ENCODE data around the gene ABCA3.
"Not testable (repeated sequence)": the region's sequence is repeated elsewhere in the genome, so short reads cannot be mapped to it uniquely, and the experiment has no call there.

Gene ABCA3

GRCh38 chr16:2278956-2279800 is 61.4 kb downstream of the ABCA3 start:
- no peak for DNase-seq

GRCh38 chr16:2278272-2278608 is 62.3 kb downstream of the ABCA3 start:
- DNase-seq = no peak

GRCh38 chr16:2277466-2278271 is 62.9 kb downstream of the ABCA3 start:
- DNase-seq = no peak

GRCh38 chr16:2276368-2277195 is 63.9 kb downstream of the ABCA3 start:
- no peak for DNase-seq

GRCh38 chr16:2275476-2276367 is 64.8 kb downstream of the ABCA3 start:
- DNase-seq = no peak

GRCh38 chr16:2273931-2274330 is 66.6 kb downstream of the ABCA3 start:
- no peak for DNase-seq

- DNase-seq = no peak
Measured at GRCh38 chr16:2273484-2273883, 67.0 kb downstream of the ABCA3 start.

GRCh38 chr16:2271848-2272461 is 68.6 kb downstream of the ABCA3 start:
- DNase-seq = no peak

GRCh38 chr16:2270588-2271470 is 69.7 kb downstream of the ABCA3 start:
- DNase-seq = no peak

- no peak for DNase-seq
Measured at GRCh38 chr16:2270070-2270462, 70.5 kb downstream of the ABCA3 start.

- DNase-seq = peak; percentile 55
Measured at GRCh38 chr16:2267913-2268666, 72.4 kb downstream of the ABCA3 start, which contains the start of gene RNPS1. TSS of gene RNPS1 (minus strand) at chr16:2268126. CDS start at chr16:2264643, 3,483 bp downstream.

- not testable (repeated sequence) for DNase-seq
Measured at GRCh38 chr16:2267505-2267912, 73.0 kb downstream of the ABCA3 start.

GRCh38 chr16:2266887-2267286 is 73.6 kb downstream of the ABCA3 start:
- not testable (repeated sequence) for DNase-seq

GRCh38 chr16:2263026-2263425 is 77.5 kb downstream of the ABCA3 start:
- not testable (repeated sequence) for DNase-seq

GRCh38 chr16:2260250-2260649 is 80.3 kb downstream of the ABCA3 start:
- no peak for DNase-seq

- DNase-seq = not testable (repeated sequence)
Measured at GRCh38 chr16:2258530-2258929, 82.0 kb downstream of the ABCA3 start.

GRCh38 chr16:2257726-2258125 is 82.8 kb downstream of the ABCA3 start:
- no peak for DNase-seq

- no peak for DNase-seq
Measured at GRCh38 chr16:2256531-2257140, 83.9 kb downstream of the ABCA3 start.

GRCh38 chr16:2253293-2253692 is 87.2 kb downstream of the ABCA3 start:
- DNase-seq = no peak
